Measurements from ENCODE around the gene PELI3. TPM values are rescaled to one million over a fixed set of nuclear protein-coding genes. Genes with fewer than 3 reads are reported as not detected.
A peak's percentile ranks its signal among the peaks of the same experiment; 100 is the strongest.

PELI3 gene
- total RNA-seq, 1 donor from 2014 or later, result 2.7 TPM

- H3K9me3 ChIP-seq (ENCODE audit: low read depth), result no peaks in the 10 kb centered on the region
- peak within 1 kb of the TSS; percentile 77 for H3K4me3 ChIP-seq
- peak within 1 kb of the TSS; percentile 68 for H3K27ac ChIP-seq
- H2AFZ ChIP-seq (replicated peaks), result peak within 1 kb of the TSS; percentile 78
- peaks cover 10% of the 10 kb centered on the region for H3K27me3 Mint-ChIP-seq (ENCODE audit: insufficient read depth, low read depth)
- H3K27me3 ChIP-seq, result no peaks in the 10 kb centered on the region
- H3K4me1 ChIP-seq, result peaks cover 3% of the 10 kb centered on the region
- peaks cover 20% of the 10 kb centered on the region for H3K79me2 ChIP-seq (ENCODE audit: low read depth)
- H3K4me3 Mint-ChIP-seq, result peak within 1 kb of the TSS; percentile 93
- H4K20me1 ChIP-seq (ENCODE audit: low read depth), result peaks cover 31% of the 10 kb centered on the region
- peak within 1 kb of the TSS; percentile 78 for H3K27ac Mint-ChIP-seq
- peaks cover 29% of the 10 kb centered on the region for H3K4me1 Mint-ChIP-seq
- H3K4me2 ChIP-seq, result peak within 1 kb of the TSS; percentile 93
- peak within 1 kb of the TSS; percentile 79 for H3K9ac ChIP-seq
- H3K9me3 Mint-ChIP-seq, result no peaks in the 10 kb centered on the region
- H3K36me3 ChIP-seq, result no peaks in the 10 kb centered on the region
- H3F3A ChIP-seq (ENCODE audit: low read depth), result peaks cover 41% of the 10 kb centered on the region
- peak; percentile 99 for DNase-seq (ENCODE audit: low spot score)
- no peaks in the 10 kb centered on the region for H3K36me3 Mint-ChIP-seq
- no peak for TF ChIP-seq EZH2 (IDR thresholded peaks at IDR 0.05)
- TF ChIP-seq CTCF (IDR thresholded peaks at IDR 0.05), result no peak
- no peak for TF ChIP-seq EZH2phosphoT487 (IDR thresholded peaks at IDR 0.05)
Observed at GRCh38 chr11:66480117-66480938, 13.6 kb downstream of the PELI3 start, which contains the start of gene DPP3. TSS of gene DPP3 (plus strand) at chr11:66480434. CDS start at chr11:66482201, 1,767 bp downstream.

- H3K27ac ChIP-seq, result no peak overlapping the region
- no peak overlapping the region for H3K4me2 ChIP-seq
- H3K9ac ChIP-seq, result no peak overlapping the region
- peaks cover 12% of the 10 kb centered on the region for H3F3A ChIP-seq (ENCODE audit: low read depth)
- no peak overlapping the region for H3K4me3 ChIP-seq
- no peaks in the 10 kb centered on the region for H3K9me3 ChIP-seq (ENCODE audit: low read depth)
- no peaks in the 10 kb centered on the region for H3K36me3 ChIP-seq
- no peaks in the 10 kb centered on the region for H3K9me3 Mint-ChIP-seq
- peaks cover 8% of the 10 kb centered on the region for H3K79me2 ChIP-seq (ENCODE audit: low read depth)
- no peaks in the 10 kb centered on the region for H4K20me1 ChIP-seq (ENCODE audit: low read depth)
- TF ChIP-seq EZH2phosphoT487 (IDR thresholded peaks at IDR 0.05), result no peak
- no peak for TF ChIP-seq EZH2 (IDR thresholded peaks at IDR 0.05)
- TF ChIP-seq CTCF (IDR thresholded peaks at IDR 0.05), result no peak
- peaks cover 3% of the 10 kb centered on the region for H3K4me1 ChIP-seq
- H3K4me3 Mint-ChIP-seq, result no peak overlapping the region
- H3K27me3 Mint-ChIP-seq (ENCODE audit: insufficient read depth, low read depth), result peaks cover 3% of the 10 kb centered on the region
- DNase-seq (ENCODE audit: low spot score), result no peak
- H3K27ac Mint-ChIP-seq, result peak overlapping the region; percentile 46
- H3K27me3 ChIP-seq, result no peaks in the 10 kb centered on the region
- peaks cover 4% of the 10 kb centered on the region for H3K4me1 Mint-ChIP-seq
- H2AFZ ChIP-seq (replicated peaks), result no peak overlapping the region
- H3K36me3 Mint-ChIP-seq, result no peaks in the 10 kb centered on the region
Observed at GRCh38 chr11:66484806-66485380, 18.2 kb downstream of the PELI3 start.

GRCh38 chr11:66488957-66489356, 22.3 kb downstream of the PELI3 start:
- no peaks in the 10 kb centered on the region for H3K79me2 ChIP-seq (ENCODE audit: low read depth)
- DNase-seq (ENCODE audit: low spot score), result no peak
- no peaks in the 10 kb centered on the region for H3K9me3 ChIP-seq (ENCODE audit: low read depth)
- H3K9me3 Mint-ChIP-seq, result no peaks in the 10 kb centered on the region
- no peak overlapping the region for H3K4me3 Mint-ChIP-seq
- no peak overlapping the region for H3K9ac ChIP-seq
- H3K27ac Mint-ChIP-seq, result no peak overlapping the region
- no peak for TF ChIP-seq EZH2phosphoT487 (IDR thresholded peaks at IDR 0.05)
- TF ChIP-seq CTCF (IDR thresholded peaks at IDR 0.05), result no peak
- no peak for TF ChIP-seq EZH2 (IDR thresholded peaks at IDR 0.05)
- H3K36me3 ChIP-seq, result no peaks in the 10 kb centered on the region
- no peaks in the 10 kb centered on the region for H3K27me3 Mint-ChIP-seq (ENCODE audit: insufficient read depth, low read depth)
- no peaks in the 10 kb centered on the region for H4K20me1 ChIP-seq (ENCODE audit: low read depth)
- H3K36me3 Mint-ChIP-seq, result peaks cover 3% of the 10 kb centered on the region
- H3K4me2 ChIP-seq, result no peak overlapping the region
- H3F3A ChIP-seq (ENCODE audit: low read depth), result no peaks in the 10 kb centered on the region
- H3K4me1 Mint-ChIP-seq, result peaks cover 4% of the 10 kb centered on the region
- no peak overlapping the region for H2AFZ ChIP-seq (replicated peaks)
- no peaks in the 10 kb centered on the region for H3K4me1 ChIP-seq
- no peak overlapping the region for H3K27ac ChIP-seq
- no peak overlapping the region for H3K4me3 ChIP-seq
- H3K27me3 ChIP-seq, result no peaks in the 10 kb centered on the region
